Stimulated activated CD4-positive, alpha-beta T cell treated with anti-CD3 and anti-CD28 coated beads, Interleukin-2, amount 100 ng/mL, for 24 hours (primary cell): ENCODE results near the gene PACRG.

Experiments used
- DNase-seq, 2 donors: peaks; one replicate each; pipeline ENCODE4 v3.0.0-alpha.2; 2020

PACRG gene

DNA sequence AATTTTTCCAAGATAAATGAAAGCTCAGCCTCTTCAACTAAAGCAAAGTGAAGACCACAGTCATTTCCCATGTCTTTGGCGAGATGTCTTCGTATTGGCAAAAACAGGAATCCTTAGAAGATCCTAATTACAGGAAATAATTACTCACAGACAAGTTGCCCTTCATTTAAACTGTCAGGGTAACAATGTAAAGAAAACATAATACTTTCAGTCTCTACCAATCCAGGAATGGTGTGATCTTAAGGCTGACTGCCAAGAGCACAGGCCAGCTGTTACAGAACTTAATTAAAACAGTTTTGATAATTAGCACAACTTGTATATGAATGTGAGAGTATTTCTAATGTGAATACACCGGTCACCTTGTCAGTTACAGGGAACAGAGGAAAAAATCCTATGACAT, 292.2 kb downstream of the PACRG start:
- DNase-seq: no peak

DNA sequence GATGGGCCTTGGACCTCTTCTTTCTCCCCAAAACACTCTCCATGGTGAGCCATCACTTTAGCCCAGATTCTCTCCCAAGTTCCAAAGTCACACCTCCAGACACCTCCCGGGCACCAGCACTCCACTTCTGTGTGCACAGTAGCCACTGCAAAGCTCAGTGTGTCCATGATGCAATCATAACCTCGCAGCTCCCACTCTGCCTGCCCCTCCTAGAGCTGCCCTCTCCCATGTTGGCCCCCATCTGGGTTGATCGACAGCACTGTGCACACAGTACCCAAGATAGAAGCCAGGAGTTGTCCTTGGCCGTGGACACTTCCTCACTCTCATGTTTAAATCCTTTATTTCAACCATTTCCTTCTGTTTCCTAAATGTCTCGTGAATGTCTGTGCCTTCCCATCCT, 293.3 kb downstream of the PACRG start:
- DNase-seq: no peak

DNA sequence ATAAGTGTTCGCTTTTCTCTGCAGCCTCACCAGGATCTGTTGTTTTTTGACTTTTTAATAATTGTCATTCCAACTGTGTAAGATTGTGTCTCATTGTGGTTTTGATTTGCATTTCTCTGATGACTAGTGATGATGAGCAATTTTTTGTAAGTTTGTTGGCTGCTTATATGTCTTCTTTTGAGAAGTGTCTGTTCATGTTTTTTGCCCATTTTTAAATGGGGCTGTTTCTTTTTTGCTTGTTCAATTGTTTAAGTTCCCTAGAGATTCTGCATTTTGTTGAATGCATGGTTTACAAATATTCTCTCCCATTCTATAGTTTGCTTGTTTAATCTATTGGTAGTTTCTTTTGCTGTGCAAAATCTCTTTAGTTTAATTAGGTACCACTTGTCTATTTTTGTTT, 295.9 kb downstream of the PACRG start:
- no peak for DNase-seq

DNA sequence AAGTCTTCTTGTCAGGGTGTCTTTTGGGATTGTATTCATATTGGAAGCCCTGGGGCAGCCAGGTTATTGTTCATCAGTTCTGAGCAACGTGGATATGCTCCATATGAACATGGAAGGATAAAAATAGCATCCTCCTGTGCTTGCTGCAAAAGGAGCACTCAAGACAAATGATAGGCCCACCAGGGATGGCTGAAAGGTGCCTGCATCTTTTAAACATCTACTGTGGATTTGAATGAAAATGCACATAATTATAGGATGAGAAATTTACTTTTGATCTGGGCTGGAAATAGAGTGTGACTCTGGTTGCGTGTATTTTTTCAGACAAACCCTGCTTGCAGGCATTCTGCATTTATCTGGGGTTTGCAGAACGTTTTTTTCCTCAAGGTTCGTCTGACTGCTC, 299.1 kb downstream of the PACRG start:
- no peak for DNase-seq

DNA sequence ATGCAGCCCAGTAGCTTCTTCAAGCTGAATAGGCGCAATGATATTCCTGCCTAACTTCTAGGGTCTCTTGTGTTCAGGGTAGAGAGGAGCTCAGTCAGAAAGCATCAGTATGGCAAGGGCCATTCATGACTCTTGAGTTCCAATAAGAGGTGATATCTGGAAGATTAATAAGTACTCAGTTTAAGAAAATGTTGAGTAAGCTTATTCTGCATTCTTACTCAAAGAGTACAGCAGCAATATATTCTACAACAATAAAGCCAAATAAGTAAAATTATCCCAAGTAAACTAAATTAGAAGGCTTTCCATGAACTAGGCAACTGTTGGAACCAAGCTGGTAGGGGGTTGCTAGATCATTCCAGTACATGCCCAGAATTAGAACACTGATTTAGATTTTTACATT, 303.2 kb downstream of the PACRG start:
- no peak for DNase-seq

DNA sequence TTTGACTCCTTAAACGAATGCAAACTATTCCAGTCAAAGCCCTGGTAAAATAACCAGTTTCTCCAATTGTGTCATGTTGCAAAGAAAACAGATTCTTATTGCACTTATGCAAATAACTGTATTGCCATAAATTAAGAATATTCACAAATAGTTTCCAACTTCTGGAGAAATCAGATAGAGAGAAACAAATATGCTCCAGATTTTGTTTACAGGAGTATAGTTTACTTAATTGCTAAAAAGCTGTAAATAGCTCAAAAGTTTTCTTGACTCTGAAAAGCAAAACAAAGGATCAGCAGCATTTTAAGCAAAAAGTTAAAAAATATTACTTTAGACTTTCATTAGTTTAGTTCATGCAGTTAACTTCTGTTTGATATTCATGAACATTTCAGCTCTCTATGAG, 304.2 kb downstream of the PACRG start:
- DNase-seq: no peak

DNA sequence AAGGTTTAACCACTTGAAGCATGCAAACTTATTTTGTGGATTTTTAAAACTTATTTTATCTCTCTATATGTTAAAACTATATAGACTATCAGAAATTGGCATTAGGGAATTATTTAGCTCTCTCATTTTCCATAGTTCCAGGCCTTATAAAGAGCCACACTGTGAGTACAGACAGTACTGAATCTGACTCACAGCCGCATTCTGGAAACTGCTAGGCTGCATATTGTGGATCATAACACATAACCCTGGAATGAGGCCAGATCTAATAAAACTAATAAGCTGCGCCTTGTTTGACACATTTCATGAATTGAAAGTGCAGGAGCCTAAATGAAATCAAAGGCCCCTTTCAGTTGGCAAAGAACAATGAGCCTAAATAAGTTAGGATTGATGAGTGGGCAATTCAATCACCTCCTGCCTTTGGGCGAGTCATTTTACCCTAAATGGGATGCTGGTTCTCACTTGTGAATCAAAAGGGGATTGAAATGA, 308.4 kb downstream of the PACRG start:
- no peak for DNase-seq

DNA sequence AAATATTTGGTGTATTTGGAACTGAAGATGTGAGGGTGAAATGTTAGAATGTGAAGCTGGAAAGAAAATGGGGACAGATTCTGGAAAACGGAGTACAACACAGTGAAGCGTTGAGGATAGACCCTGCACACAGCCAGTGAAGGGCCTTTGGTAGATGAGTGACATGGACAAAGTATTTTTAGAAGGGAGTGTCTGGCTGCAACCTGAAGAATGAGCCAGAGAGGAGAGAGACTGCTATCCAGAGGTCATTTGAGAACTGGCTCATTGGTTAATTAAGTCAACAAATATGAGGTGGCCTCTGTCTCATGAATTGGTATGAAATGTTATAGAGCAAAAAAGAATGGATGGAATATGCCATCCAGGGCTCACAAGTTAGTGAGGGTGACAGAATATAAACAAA, 310.5 kb downstream of the PACRG start:
- DNase-seq: no peak

DNA sequence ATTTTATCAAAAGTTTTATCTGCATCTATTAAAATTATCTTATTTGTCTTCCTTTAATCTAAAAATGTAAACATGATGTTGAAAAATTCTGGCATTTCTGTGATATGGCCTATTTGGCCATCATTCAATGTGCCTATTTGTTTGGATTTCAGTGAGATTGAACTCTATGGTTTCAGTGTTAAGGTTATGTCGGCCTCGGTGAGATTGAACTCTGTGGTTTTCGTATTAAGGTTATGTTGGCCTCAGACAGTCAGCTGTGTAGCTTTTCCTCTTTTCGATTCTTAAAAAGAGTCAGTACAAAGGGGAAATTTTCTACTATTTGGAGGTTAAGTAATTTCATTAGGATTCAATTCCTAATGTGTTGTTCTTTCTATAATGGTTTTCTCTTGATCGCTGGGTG, 320.6 kb downstream of the PACRG start:
- DNase-seq: no peak

DNA sequence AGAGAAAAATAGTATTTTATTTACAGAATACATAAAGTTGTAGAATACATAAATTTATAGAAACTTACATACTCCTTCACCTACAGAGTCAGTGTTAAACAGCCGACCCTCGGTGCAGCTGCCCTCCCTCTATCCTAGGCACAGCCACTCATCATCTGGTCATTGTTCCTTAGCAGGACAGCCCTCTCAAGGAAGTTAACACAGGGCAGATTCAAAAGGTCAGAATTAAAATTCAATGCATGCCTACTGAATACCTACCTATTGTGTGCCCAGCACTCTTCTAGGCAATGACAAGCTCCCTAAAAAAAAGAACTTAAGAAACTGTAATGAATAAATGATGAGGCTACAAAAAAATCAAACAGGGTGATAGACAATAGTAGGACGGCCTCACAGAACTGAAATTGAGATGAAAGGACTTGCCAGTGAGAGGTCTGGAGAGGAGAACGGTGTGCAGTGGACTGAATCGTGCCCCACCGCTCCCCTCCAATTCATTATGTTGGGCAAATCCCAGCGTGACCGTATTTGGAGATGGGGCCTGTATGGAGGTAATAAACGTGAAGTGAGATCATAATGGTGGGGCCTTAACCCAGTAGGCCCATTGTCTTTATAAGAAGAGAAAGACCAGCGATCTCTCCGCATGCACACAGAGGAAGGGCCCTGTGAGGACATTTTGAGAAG, 326.0 kb downstream of the PACRG start:
- no peak for DNase-seq

DNA sequence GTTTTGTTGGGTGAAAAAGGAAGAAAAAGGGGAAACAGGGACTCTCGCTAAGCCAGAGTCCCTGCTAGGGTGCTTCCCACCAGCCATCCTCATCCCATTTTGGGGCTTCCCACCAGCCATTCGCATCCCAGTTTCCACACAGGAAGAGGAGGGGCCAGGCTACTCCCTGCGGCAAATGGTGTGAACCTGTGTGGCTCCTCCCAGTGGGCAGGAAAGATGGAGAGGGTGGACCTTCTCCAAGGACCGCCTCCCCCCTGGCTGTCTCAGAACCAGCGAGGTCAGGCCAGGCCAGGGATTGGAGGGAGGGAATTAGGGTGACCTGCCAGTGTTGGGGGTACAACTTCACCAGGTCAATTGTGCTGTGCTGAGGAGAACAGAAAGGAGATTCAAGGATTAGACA, 326.9 kb downstream of the PACRG start:
- DNase-seq: no peak

DNA sequence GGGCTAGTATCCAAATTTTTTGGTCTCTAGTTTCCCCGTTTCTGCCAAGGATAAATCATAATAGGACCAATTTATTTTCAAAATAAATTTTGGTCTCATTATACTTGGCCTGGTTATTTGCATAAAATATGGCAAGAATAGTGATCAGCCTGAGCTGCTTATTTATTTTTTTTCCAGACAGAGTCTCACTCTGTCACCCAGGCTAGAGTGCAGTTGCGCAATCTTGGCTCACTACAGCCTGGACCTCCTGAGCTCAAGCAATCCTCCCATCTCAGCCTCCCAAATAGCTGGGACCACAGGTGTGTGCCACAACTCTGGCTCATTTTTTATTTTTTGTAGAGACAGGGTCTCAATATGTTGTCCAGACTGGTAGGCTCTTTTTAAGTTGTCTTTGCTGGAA, 329.5 kb downstream of the PACRG start:
- no peak for DNase-seq

DNA sequence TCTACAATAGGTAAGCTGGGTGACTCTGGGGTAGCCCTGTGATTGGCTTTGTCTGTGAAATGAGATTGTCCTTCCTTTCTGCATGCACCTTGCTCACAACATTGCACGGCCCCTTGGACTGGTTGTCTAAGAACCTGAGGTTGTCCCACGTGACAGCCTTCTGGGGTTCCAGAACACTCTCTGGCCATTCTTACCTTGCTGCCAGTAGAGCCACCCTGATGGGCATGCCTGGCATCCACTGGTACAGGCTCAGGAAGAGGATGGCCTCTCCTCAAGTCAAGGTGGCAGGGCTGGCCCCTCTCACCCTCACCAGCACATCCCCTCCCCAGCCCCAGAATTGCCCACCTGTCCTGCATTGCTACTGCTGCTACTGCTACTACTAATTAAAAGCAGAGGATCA, 335.0 kb downstream of the PACRG start:
- no peak for DNase-seq

DNA sequence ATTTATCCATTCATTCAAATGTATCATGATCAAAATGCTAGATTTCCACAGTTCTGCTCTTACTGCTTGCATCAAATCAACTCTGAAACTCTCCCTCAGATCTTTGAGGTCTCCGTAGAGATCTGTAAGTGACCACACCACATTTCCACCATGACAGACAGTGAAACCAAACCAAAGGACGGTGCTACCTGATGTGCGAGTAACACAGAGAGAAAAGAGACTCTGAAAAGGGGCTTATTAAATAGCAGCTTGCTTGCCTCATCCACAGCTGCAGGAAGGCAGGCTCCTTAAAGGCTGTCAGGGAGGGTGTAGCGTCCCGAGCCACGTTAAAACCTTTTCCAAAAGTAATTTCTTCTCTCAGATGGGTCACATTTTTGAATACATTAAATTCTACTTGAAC, 335.8 kb downstream of the PACRG start:
- no peak for DNase-seq

DNA sequence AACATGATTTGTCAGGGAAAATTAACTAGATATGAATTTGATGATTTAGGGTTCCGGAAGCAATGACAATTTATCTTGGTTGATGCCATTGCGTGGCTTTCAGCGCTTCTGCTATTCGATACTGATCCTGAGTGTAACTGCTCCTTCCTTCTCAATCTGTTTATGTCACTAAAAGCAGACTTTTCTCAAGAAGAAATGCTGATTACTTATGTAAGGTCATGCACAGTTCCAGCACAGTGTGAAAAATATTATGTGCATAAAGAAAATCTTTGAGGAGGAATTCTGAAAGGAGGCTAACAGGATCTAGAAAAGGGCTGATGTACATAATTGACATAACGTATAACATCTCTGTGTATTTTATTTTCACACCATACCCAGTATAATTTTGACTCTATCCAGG, 336.6 kb downstream of the PACRG start:
- DNase-seq: no peak

DNA sequence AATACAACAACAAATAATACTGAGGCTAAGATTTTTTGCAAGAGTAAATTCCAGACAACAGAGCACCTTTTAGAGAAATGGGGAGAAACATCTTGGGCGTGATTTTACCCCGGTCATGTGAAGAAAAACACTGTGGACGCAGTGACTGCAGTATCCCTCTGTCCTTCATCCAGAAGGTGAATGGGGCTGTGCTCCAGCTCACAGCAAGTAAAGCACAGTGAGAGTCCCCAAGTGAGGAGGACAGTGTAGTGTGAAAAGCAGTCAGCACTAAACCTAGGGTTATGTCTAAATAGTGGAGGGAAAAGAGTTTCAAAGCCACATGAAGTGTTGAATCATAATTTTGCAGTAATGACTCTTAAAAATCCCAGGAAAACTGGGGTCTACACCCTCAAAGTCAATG, 338.4 kb downstream of the PACRG start:
- no peak for DNase-seq

DNA sequence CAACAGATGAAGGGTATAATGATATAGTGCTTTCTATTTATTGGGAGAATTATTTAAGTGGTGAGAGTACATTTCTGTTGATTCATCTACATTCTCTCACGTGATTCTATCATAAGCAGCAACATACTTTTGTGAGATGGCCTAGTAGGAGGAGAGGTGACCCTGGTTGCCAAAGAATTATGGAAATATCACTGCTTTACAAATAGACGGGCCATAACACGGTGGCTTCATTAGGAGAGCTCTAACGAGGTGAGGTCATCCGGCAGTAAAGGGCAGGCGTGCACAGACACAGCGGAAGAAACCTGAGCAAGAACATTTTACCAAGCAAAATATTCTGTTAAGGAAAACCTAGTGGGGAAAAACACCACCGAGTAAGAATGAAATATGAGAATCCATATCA, 349.4 kb downstream of the PACRG start:
- no peak for DNase-seq

DNA sequence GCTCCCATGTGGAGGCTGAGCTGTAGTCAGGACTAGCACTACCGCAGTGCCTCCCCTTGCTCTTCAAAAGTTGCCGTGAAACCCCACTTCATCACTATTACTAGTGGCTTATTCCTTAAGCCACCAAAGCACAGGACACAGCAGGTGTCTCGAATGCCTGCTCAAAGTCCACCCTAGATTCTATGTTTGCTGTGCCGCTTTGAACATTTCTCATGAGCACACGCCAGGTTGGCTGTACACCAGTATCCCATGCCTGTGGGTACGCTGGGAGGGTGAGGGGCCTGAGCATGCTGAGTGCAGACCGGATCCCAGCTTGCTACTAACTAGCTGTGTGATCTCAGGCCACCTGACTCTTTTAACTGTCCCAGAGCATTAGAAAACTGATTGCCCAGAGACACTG, 350.9 kb downstream of the PACRG start:
- DNase-seq: no peak

DNA sequence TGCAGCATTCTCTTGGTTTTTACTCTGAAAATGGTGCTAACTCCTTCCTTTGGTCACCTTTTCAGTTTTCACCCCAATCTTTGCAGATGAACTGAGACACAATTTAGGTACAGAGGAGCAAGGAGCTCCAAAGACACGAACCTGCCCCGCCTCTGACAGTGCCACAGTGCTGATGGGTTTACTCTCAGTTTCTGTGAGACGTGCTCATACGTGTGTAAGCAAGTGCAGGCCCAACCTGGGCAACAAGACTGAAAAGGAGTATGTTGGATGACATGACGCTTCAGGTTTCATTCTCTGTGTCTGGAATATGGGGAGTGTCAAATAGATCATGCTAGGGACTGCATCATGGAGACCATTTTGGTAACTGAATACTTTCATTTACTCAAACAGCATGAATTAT, 352.5 kb downstream of the PACRG start:
- no peak for DNase-seq

DNA sequence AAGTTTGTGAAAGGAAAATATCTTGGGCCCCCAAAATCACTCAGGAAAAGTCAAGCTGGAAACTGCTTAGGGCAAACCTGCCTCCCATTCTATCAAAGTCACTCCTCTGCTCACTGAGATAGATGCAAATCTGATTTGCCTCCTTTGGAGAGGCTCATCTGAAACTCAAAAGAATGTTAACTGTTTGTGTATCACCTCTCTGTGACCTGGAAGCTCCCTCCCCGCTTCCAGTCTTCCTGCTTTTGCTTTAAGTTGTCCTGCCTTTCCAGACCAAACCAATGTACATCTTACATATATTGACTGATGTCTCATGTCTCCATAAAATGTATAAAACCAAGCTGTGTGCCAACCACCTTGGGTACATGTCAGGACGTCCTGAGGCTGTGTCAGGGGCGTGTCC, 355.4 kb downstream of the PACRG start:
- no peak for DNase-seq

DNA sequence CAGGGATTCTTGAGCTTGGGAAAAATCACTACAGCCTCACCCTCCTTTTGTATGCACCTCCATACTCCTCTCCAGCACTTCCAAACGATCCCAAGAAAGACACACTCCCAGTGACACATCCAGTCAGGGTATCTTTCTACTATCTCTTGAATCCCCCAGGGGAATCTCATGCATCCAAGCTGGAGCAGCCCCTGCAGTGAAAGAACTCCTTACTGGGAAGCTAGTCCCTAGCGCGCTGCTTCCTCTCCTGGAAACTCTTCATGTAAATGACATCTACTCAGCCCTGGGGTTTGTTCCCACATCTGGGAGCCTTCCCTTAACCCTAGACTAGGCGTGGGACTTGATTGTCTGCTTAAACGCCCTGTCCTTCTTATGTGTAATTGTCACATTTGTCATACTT, 357.7 kb downstream of the PACRG start:
- DNase-seq: no peak

DNA sequence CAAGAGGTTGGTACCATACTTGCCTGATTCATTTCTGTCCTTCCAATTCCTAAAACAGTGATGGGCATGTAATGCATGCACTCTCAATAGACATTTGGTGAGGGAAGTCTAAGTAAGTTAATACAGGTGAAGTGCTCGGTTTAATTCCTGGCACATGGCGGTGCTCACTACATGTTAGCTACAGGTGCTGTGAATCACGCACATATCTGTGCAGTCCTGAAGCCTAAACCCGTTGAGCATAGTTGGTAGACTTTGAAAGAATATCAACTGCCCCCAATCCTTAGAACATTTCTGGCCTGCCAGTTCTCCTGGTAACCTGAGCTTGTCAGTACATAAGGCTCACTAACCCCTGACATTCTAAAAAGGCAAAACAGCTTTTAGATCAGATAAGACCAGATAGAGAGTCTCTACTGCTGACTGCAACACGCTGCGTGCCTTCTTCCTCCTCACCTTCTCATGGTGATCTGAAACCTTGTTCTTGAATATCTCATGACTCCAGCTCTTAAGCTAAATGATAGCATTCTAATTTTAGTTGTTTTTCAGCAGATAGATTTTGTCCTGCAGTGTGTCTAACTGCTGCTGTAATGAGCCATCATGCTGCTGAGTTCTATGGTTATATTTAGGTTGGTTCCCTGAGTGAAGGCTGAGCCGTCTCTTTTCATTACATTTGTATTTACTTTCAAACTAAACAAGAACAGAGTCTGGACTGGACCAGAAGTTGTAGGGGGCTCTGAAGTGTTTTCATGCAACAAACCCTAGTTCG, 358.3 kb downstream of the PACRG start:
- no peak for DNase-seq

DNA sequence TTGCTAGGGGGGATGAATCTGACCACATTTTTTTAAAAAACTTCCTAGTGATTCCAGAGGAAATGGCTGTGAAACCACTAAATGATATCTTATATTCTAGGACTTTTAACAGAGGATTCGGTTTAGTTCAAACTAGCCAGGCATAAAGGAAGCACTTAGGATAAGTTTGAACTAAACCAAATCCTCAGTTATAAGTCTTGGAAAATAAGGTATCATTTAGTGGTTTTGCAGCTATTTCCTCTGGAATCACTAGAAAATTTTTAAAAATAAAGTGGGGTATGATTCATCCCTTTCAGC, 358.8 kb downstream of the PACRG start:
- no peak for DNase-seq

DNA sequence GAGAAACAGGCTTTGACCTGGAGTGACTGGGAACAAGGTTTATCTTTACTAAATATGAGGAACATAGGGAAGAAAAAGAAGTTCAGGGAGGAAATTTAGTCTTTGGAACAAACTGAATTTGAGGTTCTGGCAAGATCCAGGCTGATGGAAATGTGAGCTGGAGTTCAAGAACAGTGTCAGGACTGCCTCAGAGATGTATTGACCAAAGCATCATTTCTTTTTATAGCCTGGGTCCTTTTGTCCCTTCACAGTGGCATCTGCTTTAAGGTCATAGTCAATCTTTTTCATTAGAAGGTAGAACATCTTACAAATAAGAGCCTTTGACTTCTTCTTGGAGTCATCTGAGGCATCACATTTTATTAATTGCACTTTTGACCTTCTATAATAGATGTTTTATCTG, 360.2 kb downstream of the PACRG start:
- DNase-seq: no peak

DNA sequence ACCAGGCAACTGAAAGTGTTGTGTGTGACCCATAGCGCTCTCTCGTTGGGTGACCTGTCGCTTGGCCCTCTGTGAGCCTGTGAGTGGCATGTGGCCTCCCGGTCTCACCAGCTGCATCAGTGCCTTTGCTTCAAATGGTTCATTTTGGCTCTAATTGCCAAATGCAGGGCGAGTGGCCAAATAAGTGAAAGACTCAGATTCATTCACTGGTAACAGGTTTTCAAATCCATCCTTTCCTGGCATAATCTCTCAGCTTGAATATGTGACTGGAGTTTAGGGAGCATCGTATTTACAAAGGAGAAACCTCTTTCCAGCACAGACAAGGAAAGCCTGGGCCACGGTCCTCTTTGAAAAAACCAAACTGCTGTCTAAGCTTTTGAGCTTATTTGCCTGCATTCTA, 365.1 kb downstream of the PACRG start:
- DNase-seq: no peak
